Measurements from ENCODE around the gene DOCK7. TPM values are rescaled to one million over a fixed set of nuclear protein-coding genes. Genes with fewer than 3 reads are reported as not detected.
"Not testable (repeated sequence)": the region's sequence is repeated elsewhere in the genome, so short reads cannot be mapped to it uniquely, and the experiment has no call there.

Gene DOCK7
- total and polyA plus RNA-seq, 9 donors, result 12.7 to 43.1 (median 38.2) TPM

- DNase-seq, result no peak
- Histone ChIP-seq H3K27me3 (no peaks in the 10 kb centered on the region), H3K9me3 (no peaks in the 10 kb centered on the region), H3K4me1 (ENCODE audit: insufficient read depth) (peaks cover 4% of the 10 kb centered on the region), H3K4me3 (no peak overlapping the region), H3K27ac (no peak overlapping the region), H3K36me3 (no peaks in the 10 kb centered on the region)
- intact Hi-C loops (cut with DNase I), result no loop called here
- TF ChIP-seq POLR2A (IDR thresholded peaks at IDR 0.05) (no peak), CTCF (IDR thresholded peaks at IDR 0.05) (no peak), EP300 (IDR thresholded peaks at IDR 0.05) (no peak)
- WGBS, 3 donors, result 53 to 61% (median 54%) methylated on average over 2 of the region's 2 CpGs
Measured at GRCh38 chr1:62723883-62724282, 35.7 kb upstream of the DOCK7 start.

- TF ChIP-seq CTCF (IDR thresholded peaks at IDR 0.05) (no peak), POLR2A (IDR thresholded peaks at IDR 0.05) (no peak), EP300 (IDR thresholded peaks at IDR 0.05) (no peak)
- intact Hi-C loops (cut with DNase I), result no loop called here
- no peaks in the 10 kb centered on the region for H3K36me3 ChIP-seq
- no peak overlapping the region for H3K4me3 ChIP-seq
- no peaks in the 10 kb centered on the region for H3K27me3 ChIP-seq
- DNase-seq, result no peak
- H3K4me1 ChIP-seq (ENCODE audit: insufficient read depth), result peaks cover 4% of the 10 kb centered on the region
- H3K27ac ChIP-seq, result no peak overlapping the region
- H3K9me3 ChIP-seq, result no peaks in the 10 kb centered on the region
Measured at GRCh38 chr1:62722796-62723195, 34.6 kb upstream of the DOCK7 start.

- Histone ChIP-seq H3K27ac (no peak overlapping the region), H3K4me1 (ENCODE audit: insufficient read depth) (peaks cover 4% of the 10 kb centered on the region), H3K27me3 (no peaks in the 10 kb centered on the region), H3K9me3 (no peaks in the 10 kb centered on the region), H3K4me3 (no peak overlapping the region), H3K36me3 (no peaks in the 10 kb centered on the region)
- WGBS, 3 donors, result 65 to 79% (median 68%) methylated on average over 4 of the region's 4 CpGs
- DNase-seq, result no peak
- TF ChIP-seq CTCF (IDR thresholded peaks at IDR 0.05) (no peak), POLR2A (IDR thresholded peaks at IDR 0.05) (no peak)
- intact Hi-C loops (cut with DNase I), result no loop called here
Measured at GRCh38 chr1:62720946-62721554, 32.9 kb upstream of the DOCK7 start.

GRCh38 chr1:62718400-62718799 is 30.2 kb upstream of the DOCK7 start:
- H3K27me3 ChIP-seq; H3K9me3 ChIP-seq; H3K4me3 ChIP-seq; intact Hi-C loops (cut with DNase I); H3K27ac ChIP-seq; H3K36me3 ChIP-seq; DNase-seq; H3K4me1 ChIP-seq (ENCODE audit: insufficient read depth): not testable (repeated sequence)
- 94 to 97% (median 95%) methylated on average over 2 of the region's 2 CpGs for WGBS, 3 donors

- Histone ChIP-seq H3K27me3 (no peaks in the 10 kb centered on the region), H3K36me3 (no peaks in the 10 kb centered on the region), H3K4me1 (ENCODE audit: insufficient read depth) (no peaks in the 10 kb centered on the region), H3K27ac (no peak overlapping the region), H3K9me3 (no peaks in the 10 kb centered on the region), H3K4me3 (no peak overlapping the region)
- DNase-seq, result no peak
- intact Hi-C loops (cut with DNase I), result no loop called here
- no peak for TF ChIP-seq EP300 (IDR thresholded peaks at IDR 0.05)
- no peak for TF ChIP-seq CTCF (IDR thresholded peaks at IDR 0.05)
- TF ChIP-seq POLR2A (IDR thresholded peaks at IDR 0.05), result no peak
- WGBS, 3 donors, result 92 to 95% (median 94%) methylated on average over 6 of the region's 6 CpGs
Measured at GRCh38 chr1:62717483-62717882, 29.3 kb upstream of the DOCK7 start.

All from ovary (tissue), 9 donors.